Measurements from ENCODE around the gene TTC14.

DNA sequence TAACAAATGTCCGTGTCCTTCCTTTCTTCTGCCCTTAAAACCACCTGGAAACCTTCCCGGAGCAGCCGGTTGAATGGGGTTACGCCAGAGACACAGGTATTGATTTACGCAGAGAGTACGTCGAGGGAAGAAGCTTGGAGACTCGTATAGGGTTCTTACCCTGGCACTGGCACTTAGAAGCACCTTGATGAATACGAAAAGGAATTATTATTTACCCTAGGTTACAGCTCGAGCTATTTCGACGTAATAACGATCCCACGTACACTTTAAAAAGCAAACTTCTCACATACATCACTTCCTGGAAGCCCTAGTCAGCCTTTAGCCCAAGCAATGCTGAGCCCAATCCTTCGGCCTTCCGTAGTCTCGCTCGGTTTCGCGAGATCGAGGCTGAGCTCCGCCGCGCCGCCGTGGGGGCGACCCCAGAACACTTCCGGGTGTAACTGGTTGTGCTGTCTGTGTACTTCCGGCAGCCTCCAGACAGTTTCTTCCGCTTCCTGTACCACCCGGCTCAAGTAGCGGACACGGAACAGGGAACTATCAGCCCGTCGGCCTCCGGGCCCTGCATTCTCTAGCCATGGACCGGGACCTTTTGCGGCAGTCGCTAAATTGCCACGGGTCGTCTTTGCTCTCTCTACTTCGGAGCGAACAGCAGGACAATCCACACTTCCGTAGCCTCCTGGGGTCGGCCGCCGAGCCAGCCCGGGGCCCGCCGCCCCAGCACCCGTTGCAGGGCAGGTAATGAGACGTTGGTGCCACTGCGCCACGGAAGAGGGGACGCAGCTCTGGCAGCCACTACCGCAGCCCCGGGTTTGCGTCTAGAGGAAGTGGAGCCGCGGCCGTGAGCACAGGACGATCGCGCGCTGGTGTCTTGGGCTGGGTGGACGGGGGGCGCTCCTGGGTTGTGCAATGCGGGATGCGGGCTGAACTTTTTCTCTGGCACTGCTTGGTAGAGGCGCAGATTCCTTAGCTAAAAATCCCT lies at the start of gene TTC14:
- TF ChIP-seq HDAC6 (IDR thresholded peaks at IDR 0.05; ENCODE audit: low read depth, low read length): no peak
- no peak for TF ChIP-seq NCOA4 (IDR thresholded peaks at IDR 0.05; ENCODE audit: partially characterized antibody)
- no peak for TF ChIP-seq FOXA1 (IDR thresholded peaks at IDR 0.05; ENCODE audit: borderline replicate concordance)
- TF ChIP-seq CTCF (IDR thresholded peaks at IDR 0.05 in 2 of 3, conservative IDR thresholded peaks at IDR 0.05 in 1 of 3; ENCODE audit: insufficient read depth in 2 of 3, low read depth in 1 of 3, low read length in 3 of 3): 0 out of 6 replicates have a peak, but pooled peaks of 1 of the 3 experiments have one; percentile 13

Data from K562 (cell line).